GM19438 (cell line): ENCODE results near the gene VEZF1.

Experiments
- ATAC-seq: cut with Tn5 transposase; IDR thresholded peaks from one replicate; pipeline ENCODE4 v1.9.1; 2021; ENCODE audit warnings: low read depth; ENCODE audit not compliant: unreplicated experiment

The VEZF1 gene

DNA sequence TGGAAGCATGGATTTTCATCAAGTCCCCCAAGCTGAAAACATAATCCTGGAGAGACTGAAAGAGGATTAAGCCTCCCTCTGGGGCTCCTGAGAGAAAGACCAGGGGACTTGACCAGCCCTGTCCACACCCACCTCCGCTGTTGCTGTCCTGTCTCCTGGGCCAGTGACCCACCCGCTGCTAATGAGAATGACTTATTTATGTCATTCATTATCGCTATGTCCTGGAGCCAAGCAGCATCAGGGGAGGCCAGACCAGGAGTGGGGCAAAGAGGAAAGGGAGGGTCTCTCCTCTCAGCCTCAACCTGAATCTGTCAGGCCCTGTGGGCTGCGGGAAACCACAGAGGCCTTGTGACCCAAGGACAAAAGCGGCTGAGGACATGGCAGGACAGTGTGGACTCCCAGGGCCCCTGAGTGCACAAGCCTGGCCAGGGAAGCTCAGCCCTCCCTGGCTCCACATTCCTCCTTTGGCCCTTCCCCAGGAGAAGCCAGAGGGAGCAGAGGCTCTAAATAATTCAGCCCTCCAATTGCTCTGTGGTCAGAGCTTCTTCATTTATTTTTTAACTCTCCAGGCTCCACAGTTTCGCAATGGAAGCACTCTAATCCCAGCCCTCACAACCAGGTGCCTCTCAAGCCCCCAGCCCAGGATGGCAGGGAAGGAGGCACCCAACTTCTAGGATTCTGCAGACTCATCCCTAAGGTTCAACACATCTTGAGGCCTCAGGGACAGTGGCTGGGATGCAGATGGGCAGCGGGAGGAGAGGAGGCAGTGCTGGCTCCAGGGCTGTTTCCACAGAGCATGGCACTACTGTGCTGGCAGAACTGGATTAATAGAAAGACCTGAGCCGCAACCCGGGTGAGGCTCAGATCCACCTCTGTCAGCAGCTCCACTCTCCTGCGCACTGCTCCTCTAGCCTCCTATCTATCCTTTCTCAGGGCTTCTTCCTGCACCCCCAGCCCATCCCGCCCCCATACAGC is 51.9 kb downstream of the VEZF1 start:
- no peak for ATAC-seq

DNA sequence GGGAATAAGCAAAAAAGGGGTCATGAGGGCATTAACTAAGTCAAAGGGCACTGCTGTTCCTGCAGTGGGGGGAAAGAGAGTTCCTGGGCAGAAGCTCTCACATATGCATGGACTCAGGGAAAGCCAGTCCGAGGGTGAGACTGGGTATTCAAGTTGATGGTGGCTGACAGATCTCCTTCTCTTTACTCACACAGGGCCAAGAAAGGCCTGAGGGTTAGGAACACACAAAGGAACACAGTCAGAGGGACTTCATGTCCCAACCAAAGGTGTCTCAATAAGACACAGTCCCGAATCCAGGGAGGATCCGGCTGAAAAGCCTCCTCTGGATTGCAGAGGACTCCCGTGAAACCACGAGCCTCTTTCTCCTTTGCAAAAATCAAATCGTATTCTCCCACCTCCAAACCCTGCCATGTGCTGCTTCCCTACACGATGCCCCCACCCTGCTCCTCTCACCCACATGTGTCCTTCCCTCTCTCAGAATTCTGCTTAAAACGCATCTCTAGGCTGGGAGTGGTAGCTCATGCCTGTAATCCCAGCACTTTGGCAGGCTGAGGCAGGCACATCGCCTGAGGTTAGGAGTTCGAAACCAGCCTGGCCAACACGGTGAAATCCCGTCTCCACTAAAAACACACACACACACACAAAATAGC is 56.4 kb downstream of the VEZF1 start:
- no peak for ATAC-seq

DNA sequence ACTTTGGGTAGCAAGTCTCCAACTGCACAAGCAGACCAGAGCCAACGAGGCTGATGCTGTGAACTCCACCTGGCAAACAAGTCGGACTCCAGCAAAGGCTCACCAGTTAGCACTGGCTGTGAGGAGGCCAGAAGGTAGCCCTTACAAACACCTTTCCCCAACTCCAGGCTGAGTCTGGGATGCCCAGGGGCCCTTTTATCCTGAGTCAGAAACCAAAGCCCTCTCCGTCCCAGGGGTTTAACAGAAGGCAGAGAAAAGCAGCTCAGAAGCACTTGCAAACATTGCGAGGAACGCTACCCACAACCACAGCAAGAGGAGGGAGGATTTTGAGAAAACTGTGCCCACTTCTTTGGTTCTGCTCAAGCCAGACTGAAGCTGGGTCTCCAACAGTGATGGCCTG is 57.8 kb downstream of the VEZF1 start:
- ATAC-seq, result no peak

DNA sequence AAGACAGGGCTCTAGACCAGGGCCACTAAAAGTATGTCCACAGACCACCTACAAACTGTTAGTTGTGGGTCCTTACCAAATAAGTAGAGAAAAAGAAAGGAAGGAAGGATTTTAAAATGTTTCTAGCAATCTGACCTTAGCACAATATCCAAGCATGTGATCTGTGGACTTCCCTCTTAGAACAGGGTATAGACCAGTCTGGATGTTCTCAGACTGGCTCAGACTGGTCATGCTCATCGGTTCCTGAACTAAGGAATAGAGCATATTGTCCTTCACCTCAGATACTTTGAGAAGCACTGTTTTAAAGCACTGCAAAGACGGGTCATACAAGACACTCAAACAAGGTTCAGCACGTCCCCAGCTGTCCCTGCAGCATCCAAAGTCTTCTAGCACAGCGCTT is 58.7 kb downstream of the VEZF1 start:
- ATAC-seq, result no peak

DNA sequence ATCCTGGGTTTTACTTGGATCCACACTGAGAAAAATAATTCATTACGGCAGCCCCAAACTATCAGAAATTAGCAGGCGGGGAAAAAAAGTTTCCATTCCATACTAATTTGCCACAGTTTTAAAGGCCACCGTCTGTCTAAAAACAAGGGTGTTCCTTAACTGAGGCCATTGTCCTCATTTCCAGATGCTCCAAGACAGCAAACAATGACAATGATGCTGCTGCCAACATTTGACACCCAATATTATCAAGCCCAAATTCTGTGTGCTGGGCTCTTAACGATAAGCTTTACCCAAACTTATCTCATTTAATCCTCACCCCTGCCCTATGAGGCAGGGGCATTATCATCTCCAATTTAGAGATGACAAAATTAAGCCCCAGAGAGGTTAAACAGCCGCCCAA is 59.1 kb downstream of the VEZF1 start:
- no peak for ATAC-seq

DNA sequence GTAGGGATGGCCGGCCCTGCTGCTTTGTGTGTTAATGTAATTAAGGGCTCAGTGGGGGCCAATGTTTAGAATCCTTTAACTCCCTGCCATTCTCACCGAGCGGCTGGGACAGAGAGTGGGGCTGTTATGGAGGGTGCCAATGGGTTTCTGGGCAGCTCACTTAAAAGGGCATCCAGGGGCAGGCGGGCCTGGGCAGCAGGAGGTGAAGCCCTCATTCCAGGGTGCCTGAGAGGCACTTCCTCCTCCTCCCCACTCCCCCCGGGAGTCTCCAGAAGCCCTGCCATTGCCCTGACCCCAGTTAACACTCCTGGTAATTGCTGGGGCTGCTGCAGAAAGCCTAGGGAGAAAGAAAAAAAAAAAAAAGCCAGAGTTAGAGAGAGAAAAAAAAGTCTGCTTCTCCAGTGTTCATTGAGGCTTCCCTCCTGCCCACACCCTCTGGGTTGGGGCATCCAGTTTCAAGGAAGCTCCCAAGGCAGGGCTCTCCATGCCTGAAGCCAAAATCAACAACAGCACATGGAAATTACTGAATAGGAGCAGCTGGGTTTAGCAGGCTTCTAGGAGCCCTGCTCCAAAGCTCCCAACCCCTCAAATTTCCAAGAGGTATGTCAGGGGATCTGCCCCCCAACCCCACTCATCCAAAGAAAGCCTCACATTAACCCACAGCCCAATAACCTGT is 60.9 kb downstream of the VEZF1 start:
- no peak for ATAC-seq

DNA sequence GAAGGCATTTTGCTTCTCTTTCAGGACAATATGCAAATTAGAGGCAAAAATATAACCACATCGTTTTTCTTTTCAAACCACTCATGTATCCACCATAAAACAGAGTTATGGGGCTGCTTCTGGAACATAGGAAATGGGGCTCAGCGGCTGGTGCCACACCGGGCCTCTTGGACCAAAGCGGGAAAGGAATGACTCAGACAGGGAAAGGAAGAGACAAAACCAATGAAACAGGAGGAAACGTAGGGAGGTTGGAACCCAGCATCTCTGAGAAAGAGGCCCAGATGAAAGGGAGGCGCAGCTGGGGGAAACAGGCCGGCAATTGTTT is 61.4 kb downstream of the VEZF1 start:
- no peak for ATAC-seq

DNA sequence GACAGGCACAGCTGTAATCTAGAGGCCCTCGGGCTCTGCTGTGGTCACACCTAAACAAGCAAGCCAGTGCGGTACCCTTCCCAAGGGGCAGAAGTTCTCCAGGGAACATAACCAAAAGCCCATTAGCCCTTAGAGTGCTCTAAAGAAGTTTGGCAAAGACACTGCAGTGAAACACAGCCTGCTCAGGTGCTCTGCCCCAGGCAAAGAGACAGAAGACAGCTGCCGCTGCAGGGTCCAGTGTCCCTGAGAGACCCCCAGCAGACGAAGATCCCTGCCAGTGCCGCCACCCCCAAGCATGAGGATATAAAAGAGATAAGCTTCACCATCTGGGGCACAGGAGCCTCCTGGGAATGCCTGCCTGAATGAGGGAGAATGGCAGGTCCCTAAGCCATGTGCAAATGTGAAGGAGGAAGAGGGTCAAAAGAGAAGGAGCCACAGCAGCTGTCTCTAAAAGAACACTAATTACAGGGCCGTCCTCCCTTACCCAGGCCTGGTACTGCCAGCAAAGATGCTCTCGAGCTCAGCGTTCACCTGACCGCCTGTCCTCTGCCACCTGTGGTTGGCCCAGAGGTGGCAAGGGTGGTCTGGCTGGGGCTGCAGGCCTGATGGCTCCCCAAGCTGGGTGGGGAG is 62.6 kb downstream of the VEZF1 start:
- ATAC-seq, result no peak

DNA sequence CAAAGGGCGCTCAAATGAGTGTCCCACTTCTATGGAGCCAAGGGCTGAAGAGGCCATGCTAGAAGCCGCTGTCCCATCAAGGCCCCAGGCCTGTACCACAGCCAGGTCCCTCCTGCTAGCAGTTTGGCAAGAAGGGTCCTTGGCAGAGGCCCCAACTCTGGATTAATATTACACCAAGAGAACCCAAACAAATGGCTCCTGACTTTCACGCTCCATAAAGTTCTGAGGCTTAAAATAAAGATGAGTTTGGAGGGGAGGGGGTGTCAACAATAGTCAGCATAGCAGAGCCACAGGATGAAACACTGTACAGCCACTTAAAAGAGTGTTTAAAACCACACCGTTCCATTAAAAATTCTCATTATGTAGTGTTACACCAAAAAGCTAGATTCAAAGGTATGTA is 63.4 kb downstream of the VEZF1 start:
- no peak for ATAC-seq
